NB4 (cell line): Measurements from ENCODE around the gene P4HB.

Experiments used
- DNase-seq: peaks from one replicate; pipeline ENCODE4 v3.0.0; 2010; ENCODE audit warnings: low read depth
- H3K4me3 ChIP-seq: one replicate; pipeline ENCODE4 v1.5.1; 2011; ENCODE audit warnings: mild to moderate bottlenecking, low read depth, low read length, moderate library complexity
- MYC ChIP-seq: IDR thresholded peaks from 2 replicates; pipeline ENCODE4 v1.6.1; 2011; ENCODE audit warnings: low read depth, low read length
- POLR2A ChIP-seq: IDR thresholded peaks from 2 replicates; pipeline ENCODE4 v1.6.1; 2011; ENCODE audit warnings: mild to moderate bottlenecking; ENCODE audit not compliant: insufficient read length; ENCODE audit errors: extremely low read depth
- TF ChIP-seq, protein P1 (sequence below): IDR thresholded peaks from 2 replicates; pipeline ENCODE4 v1.6.1; 2011; ENCODE audit warnings: low read depth, low read length
- TF ChIP-seq, protein P2 (sequence below): IDR thresholded peaks from one replicate; pipeline ENCODE4 v1.5.1; 2012; ENCODE audit warnings: low read depth, low read length

P4HB gene

DNA sequence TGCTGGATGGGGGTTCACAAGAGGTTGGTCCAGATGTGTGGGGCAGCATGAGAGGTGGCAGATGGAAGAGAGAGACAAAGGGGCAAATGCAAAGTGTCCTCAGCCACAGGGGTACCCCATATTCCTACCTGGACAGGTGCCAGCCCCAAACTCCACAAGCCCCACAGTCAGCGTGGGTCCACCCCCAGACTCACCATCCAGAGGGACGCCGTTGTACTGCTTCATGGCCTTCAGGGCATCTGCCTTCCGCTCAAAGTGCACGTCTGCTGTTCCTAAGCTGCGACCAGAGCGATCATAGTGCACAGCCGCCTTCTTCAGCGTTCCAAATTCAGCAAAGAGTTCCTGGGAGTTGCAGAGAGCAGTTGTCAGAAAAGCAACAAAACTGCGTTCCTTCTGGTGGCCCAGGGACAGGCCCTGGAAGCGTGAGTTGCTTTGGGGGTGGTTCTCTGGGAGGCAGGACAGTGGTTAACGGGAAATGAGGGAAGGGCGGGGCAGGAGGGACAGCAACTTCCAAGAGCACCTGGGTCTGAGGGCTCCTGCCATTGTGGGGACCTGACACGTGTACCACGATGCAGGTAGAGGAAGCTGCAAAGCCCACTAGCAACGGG, 28.8 kb upstream of the P4HB start:
- TF ChIP-seq POLR2A: no peak
- TF ChIP-seq MYC: no peak
- TF ChIP-seq, protein P1, sequence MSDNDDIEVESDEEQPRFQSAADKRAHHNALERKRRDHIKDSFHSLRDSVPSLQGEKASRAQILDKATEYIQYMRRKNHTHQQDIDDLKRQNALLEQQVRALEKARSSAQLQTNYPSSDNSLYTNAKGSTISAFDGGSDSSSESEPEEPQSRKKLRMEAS: no peak
- TF ChIP-seq, protein P2, sequence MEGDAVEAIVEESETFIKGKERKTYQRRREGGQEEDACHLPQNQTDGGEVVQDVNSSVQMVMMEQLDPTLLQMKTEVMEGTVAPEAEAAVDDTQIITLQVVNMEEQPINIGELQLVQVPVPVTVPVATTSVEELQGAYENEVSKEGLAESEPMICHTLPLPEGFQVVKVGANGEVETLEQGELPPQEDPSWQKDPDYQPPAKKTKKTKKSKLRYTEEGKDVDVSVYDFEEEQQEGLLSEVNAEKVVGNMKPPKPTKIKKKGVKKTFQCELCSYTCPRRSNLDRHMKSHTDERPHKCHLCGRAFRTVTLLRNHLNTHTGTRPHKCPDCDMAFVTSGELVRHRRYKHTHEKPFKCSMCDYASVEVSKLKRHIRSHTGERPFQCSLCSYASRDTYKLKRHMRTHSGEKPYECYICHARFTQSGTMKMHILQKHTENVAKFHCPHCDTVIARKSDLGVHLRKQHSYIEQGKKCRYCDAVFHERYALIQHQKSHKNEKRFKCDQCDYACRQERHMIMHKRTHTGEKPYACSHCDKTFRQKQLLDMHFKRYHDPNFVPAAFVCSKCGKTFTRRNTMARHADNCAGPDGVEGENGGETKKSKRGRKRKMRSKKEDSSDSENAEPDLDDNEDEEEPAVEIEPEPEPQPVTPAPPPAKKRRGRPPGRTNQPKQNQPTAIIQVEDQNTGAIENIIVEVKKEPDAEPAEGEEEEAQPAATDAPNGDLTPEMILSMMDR: no peak
- H3K4me3 ChIP-seq: peak overlapping the region; percentile 94
- no peak for DNase-seq

DNA sequence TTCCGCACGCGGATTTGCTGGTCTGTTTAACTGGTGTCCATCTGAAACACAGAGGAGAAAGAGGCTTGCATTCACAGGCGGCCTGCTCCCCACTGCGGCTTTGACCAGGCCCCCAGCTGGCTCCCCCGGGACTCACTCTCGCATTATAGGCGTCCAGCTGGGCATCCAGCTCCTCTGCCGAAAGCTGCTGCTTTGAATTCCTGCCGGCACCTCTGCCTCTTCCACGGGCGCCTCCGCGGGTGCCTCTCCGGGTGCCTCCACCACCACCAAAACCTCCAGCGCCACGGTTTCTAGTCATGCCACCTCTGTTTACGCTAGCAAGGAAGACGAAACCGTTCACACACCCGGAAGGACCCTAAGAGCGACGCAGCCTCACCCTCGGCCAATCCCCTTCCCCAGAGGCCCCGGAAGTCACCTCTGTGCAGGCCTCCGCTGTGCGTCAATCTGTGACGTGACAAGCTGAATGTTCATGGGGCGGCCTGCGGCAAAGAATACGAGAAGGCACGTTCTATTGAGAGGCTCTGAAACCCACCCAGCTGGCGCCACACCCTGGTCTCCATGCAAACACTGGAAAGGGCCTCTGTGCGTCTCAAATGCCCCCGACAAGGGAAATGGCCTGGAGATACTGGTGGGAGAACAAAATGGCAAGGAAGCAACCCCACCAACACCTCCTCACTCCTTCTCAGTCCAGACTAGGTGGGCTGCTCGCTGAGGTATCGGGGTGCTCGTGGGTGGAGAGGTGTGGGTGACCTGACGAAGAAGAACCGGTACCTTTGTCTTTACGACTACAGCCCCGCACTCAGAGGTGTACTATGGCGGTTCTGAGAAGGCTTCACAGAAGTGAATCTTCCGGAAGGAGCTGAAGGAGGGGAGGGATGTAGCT, 28.0 kb upstream of the P4HB start:
- no peak for DNase-seq
- no peak overlapping the region for H3K4me3 ChIP-seq
- TF ChIP-seq, protein P1: no peak
- no peak for TF ChIP-seq MYC
- TF ChIP-seq, protein P2: no peak
- no peak for TF ChIP-seq POLR2A

DNA sequence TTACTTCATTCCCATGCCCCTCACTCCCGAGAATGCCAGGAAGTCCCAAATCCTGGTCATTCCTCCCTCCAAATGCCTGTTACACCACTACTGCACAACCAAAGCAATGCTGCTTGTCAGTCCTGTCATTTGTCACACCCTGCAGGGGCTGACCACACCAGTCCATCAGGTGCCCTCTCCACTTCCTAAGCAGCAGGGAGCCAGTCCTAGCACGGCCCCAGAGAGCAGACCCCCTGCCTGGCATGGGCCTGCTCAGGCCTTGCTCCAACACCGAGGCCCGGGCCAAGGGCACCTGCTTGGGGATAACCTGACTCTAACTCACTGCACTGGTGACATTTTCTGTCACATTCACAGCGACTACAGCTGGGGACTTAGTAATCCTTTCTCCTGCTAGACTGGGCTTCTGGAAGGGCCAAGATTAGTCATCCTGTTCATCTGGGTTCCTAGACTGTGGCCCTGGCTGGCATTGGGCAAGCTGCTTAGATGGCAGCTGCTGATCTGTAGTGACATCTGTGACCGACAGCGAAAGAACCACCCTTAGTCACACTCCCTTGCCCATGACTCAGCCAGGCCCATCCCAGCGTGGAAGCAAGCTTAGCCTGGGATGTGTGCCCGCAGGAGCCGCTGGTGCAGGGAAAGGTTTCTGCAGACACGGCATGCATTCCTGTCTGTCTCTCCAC, 25.7 kb upstream of the P4HB start:
- H3K4me3 ChIP-seq: no peak overlapping the region
- peak; percentile 26 for DNase-seq
- TF ChIP-seq, protein P1: no peak
- TF ChIP-seq MYC (no peak), POLR2A (no peak)
- TF ChIP-seq, protein P2: no peak

DNA sequence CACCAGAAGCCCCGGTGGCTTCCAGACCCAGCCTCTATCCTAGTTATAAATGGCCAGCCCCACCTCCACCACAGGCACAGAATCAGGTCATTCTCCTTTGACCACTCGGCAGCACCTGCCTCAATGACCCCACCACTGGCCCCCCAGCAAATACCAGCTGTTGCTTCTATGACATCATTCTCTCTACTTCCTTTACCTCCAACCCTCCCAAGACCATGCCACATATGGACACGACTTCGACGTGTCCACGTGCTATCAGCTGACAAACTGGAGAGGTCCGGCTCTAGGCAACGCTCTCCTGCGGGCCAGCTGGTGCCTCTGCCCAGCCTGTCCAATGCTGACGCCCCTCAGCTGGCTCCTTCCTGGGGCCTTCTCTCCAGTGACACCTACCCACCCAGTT, 25.1 kb upstream of the P4HB start:
- no peak overlapping the region for H3K4me3 ChIP-seq
- DNase-seq: no peak
- no peak for TF ChIP-seq POLR2A
- no peak for TF ChIP-seq MYC
- TF ChIP-seq, protein P2: no peak
- TF ChIP-seq, protein P1: no peak

DNA sequence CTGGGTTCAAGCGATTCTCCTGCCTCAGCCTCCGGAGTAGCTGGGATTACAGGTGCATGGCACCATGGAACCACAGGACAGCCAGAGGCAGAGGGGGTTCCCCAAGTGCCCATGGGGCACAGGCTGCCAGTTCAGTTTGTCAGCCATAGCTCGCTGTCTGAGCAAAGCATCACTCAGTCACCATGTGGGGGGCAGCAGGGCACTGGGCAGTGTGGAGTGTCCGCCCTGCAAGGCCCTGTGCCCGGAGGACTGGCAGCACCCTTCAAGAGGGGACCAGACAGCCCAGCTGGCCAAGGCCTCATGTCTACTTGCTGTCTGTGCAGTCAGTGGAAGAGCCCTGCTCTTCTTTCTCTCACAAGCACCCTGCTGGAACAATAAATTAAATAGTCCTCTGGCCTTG, 24.6 kb upstream of the P4HB start:
- DNase-seq: no peak
- H3K4me3 ChIP-seq: no peak overlapping the region
- TF ChIP-seq, protein P1: no peak
- TF ChIP-seq, protein P2: no peak
- TF ChIP-seq POLR2A (no peak), MYC (no peak)
